Stimulated activated CD4-positive, alpha-beta T cell treated with anti-CD3 and anti-CD28 coated beads, Interleukin-4, amount 100 ng/mL, for 4 hours (primary cell): ENCODE results near the gene FAM13A.
"Not testable (repeated sequence)": the region's sequence is repeated elsewhere in the genome, so short reads cannot be mapped to it uniquely, and the experiment has no call there.

Experiments
- DNase-seq, 2 experiments: peaks; one replicate each; pipeline ENCODE4 v3.0.0-alpha.2; 2020

The FAM13A gene

DNA sequence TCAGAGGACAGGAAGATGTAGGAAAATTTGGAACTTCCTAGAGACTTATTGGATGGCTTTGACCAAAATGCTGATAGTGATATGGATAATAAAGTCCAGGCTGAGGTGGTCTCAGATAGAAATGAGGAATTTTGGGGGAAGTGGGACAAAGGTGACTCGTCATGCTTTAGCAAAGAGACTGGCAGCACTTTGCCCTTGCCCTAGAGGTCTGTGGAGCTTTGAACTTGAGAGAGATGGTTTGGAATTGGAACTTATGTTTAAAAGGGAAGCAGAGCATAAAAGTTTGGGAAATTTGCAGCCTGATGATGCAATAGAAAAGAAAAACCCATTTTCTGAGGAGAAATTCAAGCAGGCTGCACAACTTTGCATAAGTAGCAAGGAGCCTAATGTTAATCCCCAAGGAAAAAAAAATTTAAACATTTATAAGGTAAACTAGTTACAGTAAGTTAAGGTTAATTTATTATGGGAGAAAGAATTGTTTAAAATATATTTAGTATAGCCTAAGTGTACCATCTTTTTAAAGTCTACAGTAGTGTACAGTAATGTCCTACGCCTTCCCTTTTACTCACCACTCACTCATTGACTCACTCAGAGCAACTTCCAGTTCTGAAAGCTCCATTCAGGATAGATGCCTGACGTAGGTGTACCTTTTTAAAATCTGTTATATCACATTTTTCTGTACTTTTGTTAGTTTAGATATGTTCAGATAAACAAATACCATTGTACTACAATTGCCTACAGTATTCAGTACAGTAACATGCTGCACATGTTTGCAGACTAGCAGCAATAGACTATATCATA lies 101.2 kb downstream of the FAM13A start:
- DNase-seq, result no peak

GRCh38 chr4:88953400-88953799 lies 103.6 kb downstream of the FAM13A start:
- DNase-seq, result no peak

- no peak for DNase-seq
Measured at GRCh38 chr4:88952081-88952480, 104.9 kb downstream of the FAM13A start.

- DNase-seq, result no peak
Measured at GRCh38 chr4:88949605-88950004, 107.4 kb downstream of the FAM13A start.

DNA sequence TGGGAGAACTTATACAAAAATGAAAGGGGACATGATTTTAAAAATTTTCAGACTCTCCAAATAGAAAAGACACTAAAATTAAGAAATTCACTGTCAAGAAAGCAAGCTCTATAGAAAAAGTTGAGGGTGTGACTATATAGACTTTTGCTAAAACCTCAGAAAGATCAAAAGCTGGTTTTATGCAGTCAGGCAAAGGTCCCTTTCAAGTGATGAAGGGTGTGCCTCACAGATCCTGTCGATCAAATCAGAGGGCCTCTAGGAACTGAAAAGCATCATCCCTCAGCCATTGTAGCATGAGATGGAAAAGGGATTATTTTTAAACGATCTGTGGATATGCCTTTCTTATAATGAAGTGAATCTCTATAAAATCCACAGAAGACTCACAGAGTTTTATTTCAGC lies 116.5 kb downstream of the FAM13A start:
- DNase-seq, result no peak

GRCh38 chr4:88939697-88940096 lies 117.3 kb downstream of the FAM13A start:
- DNase-seq, result no peak

GRCh38 chr4:88938138-88938537 lies 118.8 kb downstream of the FAM13A start:
- DNase-seq, result no peak

- no peak for DNase-seq
Measured at GRCh38 chr4:88937081-88937480, 119.9 kb downstream of the FAM13A start.

GRCh38 chr4:88933414-88934160 lies 123.4 kb downstream of the FAM13A start:
- no peak for DNase-seq

- no peak for DNase-seq
Measured at GRCh38 chr4:88928852-88929251, 128.1 kb downstream of the FAM13A start.

GRCh38 chr4:88927420-88927819 lies 129.6 kb downstream of the FAM13A start:
- no peak for DNase-seq

DNA sequence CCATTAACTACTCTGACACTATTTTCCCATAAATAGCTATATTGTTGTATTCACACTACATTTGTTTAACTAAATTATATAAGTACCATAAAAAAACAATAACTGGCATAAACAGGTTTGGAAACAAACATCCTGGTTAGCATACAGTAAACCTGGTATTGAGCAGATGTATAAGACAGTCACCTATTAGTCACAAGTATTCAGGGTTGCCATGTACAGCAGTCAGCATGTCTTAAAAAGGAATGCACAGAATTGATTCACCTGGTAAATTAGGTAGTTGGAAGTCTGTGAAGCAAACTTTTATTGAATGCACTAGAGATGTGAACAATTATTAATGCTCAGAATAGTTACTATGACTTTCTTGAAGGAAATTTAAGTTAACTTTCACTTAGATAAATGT lies 137.9 kb downstream of the FAM13A start:
- DNase-seq, result no peak

DNA sequence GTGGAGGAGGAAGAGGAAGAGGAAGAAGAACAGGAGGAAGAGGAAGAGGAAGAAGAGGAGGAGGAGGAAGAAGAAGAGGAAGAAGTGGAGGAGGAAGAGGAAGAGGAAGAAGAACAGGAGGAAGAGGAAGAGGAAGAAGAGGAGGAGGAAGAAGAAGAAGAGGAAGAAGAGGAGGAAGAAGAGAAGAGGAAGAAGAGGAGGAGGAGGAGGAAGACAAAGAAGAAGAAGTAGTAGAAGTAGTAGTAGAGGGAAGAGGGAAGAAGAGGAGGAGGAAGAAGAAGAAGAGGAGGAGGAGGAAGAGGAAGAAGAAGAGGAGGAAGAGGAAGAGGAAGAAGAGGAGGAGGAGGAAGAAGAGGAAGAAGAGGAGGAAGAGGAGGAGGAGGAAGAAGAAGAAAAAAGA lies 143.8 kb downstream of the FAM13A start:
- DNase-seq, result not testable (repeated sequence)

GRCh38 chr4:88911246-88912212 lies 145.5 kb downstream of the FAM13A start:
- DNase-seq, result no peak

- DNase-seq, result no peak
Measured at GRCh38 chr4:88910101-88910500, 146.9 kb downstream of the FAM13A start.

GRCh38 chr4:88908521-88908920 lies 148.5 kb downstream of the FAM13A start:
- no peak for DNase-seq

GRCh38 chr4:88908003-88908402 lies 149.0 kb downstream of the FAM13A start:
- DNase-seq, result no peak

- no peak for DNase-seq
Measured at GRCh38 chr4:88907478-88907877, 149.5 kb downstream of the FAM13A start.

DNA sequence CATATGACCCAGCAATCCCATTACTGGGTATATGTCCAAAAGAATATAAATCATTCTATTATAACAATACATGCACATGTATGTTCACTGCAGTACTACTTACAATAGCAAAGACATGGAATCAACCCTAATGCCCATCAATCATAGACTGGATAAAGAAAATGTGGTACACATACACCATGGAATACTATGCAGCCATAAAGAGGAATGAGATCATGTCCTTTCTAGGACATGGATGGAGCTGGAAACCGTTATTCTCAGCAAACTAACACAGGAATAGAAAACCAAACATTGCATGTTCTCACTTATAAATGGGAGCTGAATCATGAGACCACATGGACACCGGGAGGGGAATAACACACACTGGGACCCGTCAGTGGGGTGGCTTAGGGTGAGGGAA lies 152.7 kb downstream of the FAM13A start:
- DNase-seq, result not testable (repeated sequence)

GRCh38 chr4:88900432-88900831 lies 156.6 kb downstream of the FAM13A start:
- DNase-seq, result no peak

GRCh38 chr4:88897752-88898151 lies 159.2 kb downstream of the FAM13A start:
- DNase-seq, result no peak

GRCh38 chr4:88897180-88897579 lies 159.8 kb downstream of the FAM13A start:
- no peak for DNase-seq

GRCh38 chr4:88893961-88894360 lies 163.0 kb downstream of the FAM13A start:
- no peak for DNase-seq
